Prostate gland (tissue), 2 donors: ENCODE data around the gene USP21. TPM values are rescaled to one million over a fixed set of nuclear protein-coding genes. Genes with fewer than 3 reads are reported as not detected.
"Not testable (repeated sequence)": the region's sequence is repeated elsewhere in the genome, so short reads cannot be mapped to it uniquely, and the experiment has no call there.

Experiments
- DNase-seq: peaks from one replicate; pipeline ENCODE4 v3.0.0-alpha.2; 2019; ENCODE audit warnings: low spot score
- H3K27ac ChIP-seq, 2 donors: fragments of 200-600 bp; sonication (generic); 2 replicates each; pipeline ENCODE4 v1.5.1; 2017 to 2019
- H3K27me3 ChIP-seq: fragments of 200-600 bp; sonication (generic); replicated peaks from 2 replicates; pipeline ENCODE4 v1.5.1; 2019; ENCODE audit not compliant: insufficient read depth
- H3K36me3 ChIP-seq, 2 donors: fragments of 200-600 bp; sonication (generic); 1 replicate in 1 of 2; 2 replicates in 1 of 2; pipeline versions ENCODE4 v1.5.1 to v1.8.1; 2017 to 2019
- H3K4me1 ChIP-seq: fragments of 200-600 bp; sonication (generic); replicated peaks from 2 replicates; pipeline ENCODE4 v1.5.1; 2019
- H3K4me3 ChIP-seq, 2 donors: fragments of 200-600 bp; sonication (generic); 2 replicates each; pipeline ENCODE4 v1.5.1; 2017 to 2019
- H3K9me3 ChIP-seq: fragments of 200-600 bp; sonication (generic); 2 replicates; pipeline ENCODE4 v1.5.1; 2017
- POLR2A ChIP-seq: fragments of 450-650 bp; IDR thresholded peaks from one replicate; pipeline ENCODE4 v1.6.1; 2016; ENCODE audit warnings: antibody characterized with exemption, mild to moderate bottlenecking
- POLR2AphosphoS5 ChIP-seq: sonication (generic); formaldehyde crosslinking; IDR thresholded peaks from one replicate; pipeline ENCODE4 v1.6.1; 2017; ENCODE audit warnings: antibody characterized with exemption
- WGBS: methylation state at CpG from one replicate; pipeline ENCODE4 v1.1.5; 2018; 5-methylcytosine and 5-hydroxymethylcytosine counted together
- intact Hi-C: fragments of 100-400 bp; cut with DNase I; formaldehyde crosslinking; loops from one replicate; pipeline ENCODE4 v1.14.2; 2022
- total RNA-seq, 2 donors: library from RNA; depleted of rRNA; stranded (reverse); fragments of >200 nt; gene quantifications; one replicate each; pipeline ENCODE4 v1.1.0, GENCODE V29; 2016
- TF ChIP-seq, protein P1 (sequence below), 4 experiments: fragments of 200-600 bp in 2 of 4; fragments of 450-650 bp in 2 of 4; sonication (generic) in 2 of 4; IDR thresholded peaks; 1 replicate in 3 of 4; 2 replicates in 1 of 4; pipeline ENCODE4 v1.5.1; 2016 to 2019; ENCODE audit warnings: antibody characterized with exemption in 4 of 4, mild to moderate bottlenecking in 2 of 4, moderate library complexity in 2 of 4

Gene USP21
- total RNA-seq, 2 donors from 2014 or later, result 28.1 to 32.1 TPM

DNA sequence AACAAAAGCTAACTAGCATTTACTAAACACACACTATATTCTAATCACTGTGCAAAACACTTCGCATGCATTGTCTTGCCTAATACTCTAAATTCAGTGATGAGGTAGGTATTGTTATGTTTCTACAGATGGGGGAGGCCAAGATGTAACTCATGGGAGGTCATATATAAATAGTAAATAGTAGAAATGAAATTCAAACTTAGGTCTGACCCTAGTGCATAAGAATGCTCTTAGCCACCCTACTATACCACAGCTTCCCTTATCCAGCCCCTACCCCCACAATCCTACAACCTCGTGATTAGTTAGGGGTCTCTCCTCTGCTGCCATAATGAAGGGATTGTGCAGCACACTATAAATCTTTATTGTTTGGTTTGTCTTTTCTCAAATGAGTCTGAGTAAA, 44.7 kb upstream of the USP21 start:
- 76% methylated on average over 2 of the region's 2 CpGs for WGBS
- no peak for DNase-seq
- intact Hi-C loops, result no loop called here
- no peak for TF ChIP-seq POLR2A
- Histone ChIP-seq H3K27me3 (no peaks in the 10 kb centered on the region), H3K27ac (no peak overlapping the region), H3K36me3 (no peaks in the 10 kb centered on the region), H3K4me3 (no peak overlapping the region), H3K9me3 (no peaks in the 10 kb centered on the region), H3K4me1 (peaks cover 10% of the 10 kb centered on the region)

DNA sequence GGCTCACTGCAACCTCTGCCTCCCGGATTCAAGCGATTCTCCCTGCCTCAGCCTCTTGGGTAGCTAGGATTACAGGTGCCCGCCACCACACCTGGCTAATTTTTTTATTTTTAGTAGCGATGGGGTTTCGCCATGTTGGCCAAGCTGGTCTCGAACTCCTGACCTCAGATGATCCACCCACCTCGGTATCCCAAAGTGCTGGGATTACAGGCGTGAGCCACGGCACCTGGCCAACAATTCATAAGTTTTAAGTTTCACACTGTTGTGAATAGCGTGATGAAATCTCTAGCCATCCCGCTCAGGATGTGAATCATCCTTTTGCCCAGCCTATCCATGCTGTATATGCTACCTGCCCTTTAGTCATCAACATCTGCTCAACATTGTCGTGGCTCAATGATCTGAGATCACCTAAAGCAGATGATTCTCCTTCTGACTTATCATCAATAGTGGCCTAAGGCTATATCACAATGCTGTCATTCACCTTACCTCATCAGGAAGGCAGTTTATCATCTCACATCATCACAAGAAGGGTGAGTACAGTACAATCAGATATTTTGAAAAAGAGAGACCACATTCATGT, 44.1 kb upstream of the USP21 start:
- intact Hi-C loops, result no loop called here
- Histone ChIP-seq H3K4me1 (peaks cover 11% of the 10 kb centered on the region), H3K27ac (no peak overlapping the region), H3K27me3 (no peaks in the 10 kb centered on the region), H3K9me3 (no peaks in the 10 kb centered on the region), H3K4me3 (no peak overlapping the region), H3K36me3 (no peaks in the 10 kb centered on the region)
- TF ChIP-seq POLR2AphosphoS5 (no peak), POLR2A (no peak)
- TF ChIP-seq, protein P1, sequence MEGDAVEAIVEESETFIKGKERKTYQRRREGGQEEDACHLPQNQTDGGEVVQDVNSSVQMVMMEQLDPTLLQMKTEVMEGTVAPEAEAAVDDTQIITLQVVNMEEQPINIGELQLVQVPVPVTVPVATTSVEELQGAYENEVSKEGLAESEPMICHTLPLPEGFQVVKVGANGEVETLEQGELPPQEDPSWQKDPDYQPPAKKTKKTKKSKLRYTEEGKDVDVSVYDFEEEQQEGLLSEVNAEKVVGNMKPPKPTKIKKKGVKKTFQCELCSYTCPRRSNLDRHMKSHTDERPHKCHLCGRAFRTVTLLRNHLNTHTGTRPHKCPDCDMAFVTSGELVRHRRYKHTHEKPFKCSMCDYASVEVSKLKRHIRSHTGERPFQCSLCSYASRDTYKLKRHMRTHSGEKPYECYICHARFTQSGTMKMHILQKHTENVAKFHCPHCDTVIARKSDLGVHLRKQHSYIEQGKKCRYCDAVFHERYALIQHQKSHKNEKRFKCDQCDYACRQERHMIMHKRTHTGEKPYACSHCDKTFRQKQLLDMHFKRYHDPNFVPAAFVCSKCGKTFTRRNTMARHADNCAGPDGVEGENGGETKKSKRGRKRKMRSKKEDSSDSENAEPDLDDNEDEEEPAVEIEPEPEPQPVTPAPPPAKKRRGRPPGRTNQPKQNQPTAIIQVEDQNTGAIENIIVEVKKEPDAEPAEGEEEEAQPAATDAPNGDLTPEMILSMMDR (IDR thresholded peaks at IDR 0.05), result no peak
- WGBS, result 91% methylated on average over 12 of the region's 12 CpGs
- DNase-seq, result no peak

DNA sequence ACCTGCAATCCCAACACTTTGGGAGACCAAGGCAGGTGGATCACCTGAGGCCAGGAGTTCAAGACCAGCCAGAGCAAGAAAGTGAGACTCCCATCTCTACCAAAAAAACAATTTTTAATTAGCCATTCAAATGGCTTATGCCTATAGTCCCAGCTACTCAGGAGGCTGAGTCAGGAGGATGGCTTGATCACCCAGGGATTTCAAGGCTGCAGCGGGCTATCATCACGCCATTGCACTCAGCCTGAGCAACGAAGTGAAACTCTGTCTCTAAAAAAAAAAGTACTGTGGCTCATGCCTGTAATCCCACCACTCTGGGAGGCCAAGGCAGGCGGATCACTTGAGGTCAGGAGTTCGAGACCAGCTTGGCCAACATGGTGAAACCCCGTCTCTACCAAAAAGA, 43.3 kb upstream of the USP21 start:
- H3K9me3 ChIP-seq, H3K27me3 ChIP-seq, intact Hi-C loops, H3K27ac ChIP-seq, DNase-seq, H3K4me3 ChIP-seq, H3K36me3 ChIP-seq: not testable (repeated sequence)
- H3K4me1 ChIP-seq, result peaks cover 11% of the 10 kb centered on the region
- WGBS, result 93% methylated on average over 6 of the region's 6 CpGs

DNA sequence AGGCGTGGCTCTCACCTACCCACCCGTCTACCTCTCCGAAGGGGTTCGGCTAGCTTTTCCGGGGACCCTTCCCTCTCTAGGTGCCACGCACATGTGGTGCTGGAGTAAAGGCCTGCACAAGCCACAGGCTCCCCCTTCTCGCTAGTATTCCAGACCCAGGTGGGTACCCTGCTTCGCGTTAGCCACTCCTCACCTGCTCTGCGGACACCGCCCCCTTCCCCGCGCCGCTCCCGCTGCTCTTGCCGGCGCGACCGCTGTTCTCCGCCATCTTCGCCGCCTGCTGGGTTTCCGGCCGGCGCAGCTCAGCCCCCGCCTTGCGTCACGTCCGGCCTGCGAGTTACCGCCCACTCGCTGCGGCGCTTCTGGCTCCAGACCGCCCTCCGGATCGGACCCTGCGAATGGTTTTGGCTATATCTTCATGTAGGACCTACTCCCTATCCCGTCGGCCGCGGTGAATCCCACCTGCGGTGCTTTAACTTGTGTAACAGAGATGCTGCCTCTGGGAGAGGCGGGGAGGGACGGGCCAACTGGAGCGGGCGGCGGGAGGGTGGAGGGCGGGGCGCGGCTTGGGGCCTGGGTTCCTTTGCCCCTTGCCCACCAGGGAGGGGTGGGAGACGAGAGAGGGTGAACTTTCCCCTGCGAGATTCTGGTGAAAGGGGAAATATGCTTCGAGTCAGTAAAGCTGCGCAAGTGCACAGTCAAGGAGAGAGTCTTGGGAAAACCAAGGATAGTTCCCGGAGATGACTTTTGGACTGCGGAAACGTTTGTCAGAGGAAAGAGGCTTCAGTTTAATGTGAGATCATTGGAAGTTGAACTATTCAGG, 41.3 kb upstream of the USP21 start, which contains the start of the genes NIT1 and PFDN2:
TSS of gene NIT1 (plus strand) at position 347 of the 823 bp plus-strand sequence. CDS start at position 419, 72 bp downstream.
TSS of gene PFDN2 (minus strand) at position 279 of the 823 bp plus-strand sequence. CDS start at position 268, 11 bp downstream.
- intact Hi-C loops, result loop anchor here (2.0 kb wide), 1 partner anchor 15 kb away; the partner anchor contains the start of gene DEDD
- TF ChIP-seq, protein P1 (IDR thresholded peaks at IDR 0.05), result peak in 2 of 4 experiments; percentile 31 to 35
- TF ChIP-seq POLR2A (peak; percentile 78), POLR2AphosphoS5 (peak; percentile 87)
- peak; percentile 79 for DNase-seq
- peak within 1 kb of the TSS; percentile 92 to 94 for H3K27ac ChIP-seq
- under 1% methylated on average over 58 of the region's 58 CpGs for WGBS
- H3K4me3 ChIP-seq, result peak within 1 kb of the TSS; percentile 69 to 97
- H3K9me3 ChIP-seq, result no peaks in the 10 kb centered on the region
- peaks cover 11% of the 10 kb centered on the region for H3K4me1 ChIP-seq
- peaks cover 4 to 14% of the 10 kb centered on the region in 2 donors for H3K36me3 ChIP-seq
- no peaks in the 10 kb centered on the region for H3K27me3 ChIP-seq

DNA sequence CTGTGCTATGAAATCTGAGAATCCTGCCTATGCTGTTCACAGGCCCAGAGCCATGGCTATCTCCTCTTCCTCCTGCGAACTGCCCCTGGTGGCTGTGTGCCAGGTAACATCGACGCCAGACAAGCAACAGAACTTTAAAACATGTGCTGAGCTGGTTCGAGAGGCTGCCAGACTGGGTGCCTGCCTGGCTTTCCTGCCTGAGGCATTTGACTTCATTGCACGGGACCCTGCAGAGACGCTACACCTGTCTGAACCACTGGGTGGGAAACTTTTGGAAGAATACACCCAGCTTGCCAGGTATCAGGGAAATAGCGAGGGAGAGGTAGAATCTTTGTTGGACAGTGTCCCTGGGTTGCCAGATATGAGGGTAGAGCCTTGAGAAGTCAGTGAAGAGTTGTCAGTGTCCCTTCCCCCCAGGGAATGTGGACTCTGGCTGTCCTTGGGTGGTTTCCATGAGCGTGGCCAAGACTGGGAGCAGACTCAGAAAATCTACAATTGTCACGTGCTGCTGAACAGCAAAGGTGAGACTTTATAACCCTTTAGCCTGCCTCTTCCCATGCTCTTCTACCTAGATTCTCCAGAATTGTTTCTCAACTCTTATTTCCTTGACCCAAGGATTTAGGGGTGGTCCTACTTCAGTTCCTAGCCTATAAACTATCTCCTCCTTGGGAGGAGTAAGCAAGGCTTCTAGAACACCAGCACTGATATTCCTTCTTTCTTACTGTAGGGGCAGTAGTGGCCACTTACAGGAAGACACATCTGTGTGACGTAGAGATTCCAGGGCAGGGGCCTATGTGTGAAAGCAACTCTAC, 40.0 kb upstream of the USP21 start:
- Histone ChIP-seq H3K4me3 (peak overlapping the region; percentile 69 to 97), H3K27me3 (no peaks in the 10 kb centered on the region), H3K4me1 (peaks cover 11% of the 10 kb centered on the region), H3K27ac (peak overlapping the region; percentile 92 to 94), H3K9me3 (no peaks in the 10 kb centered on the region), H3K36me3 (peaks cover 8 to 21% of the 10 kb centered on the region in 2 donors)
- DNase-seq, result no peak
- WGBS, result 21% methylated on average over 10 of the region's 10 CpGs
- intact Hi-C loops, result loop anchor here (2.0 kb wide), 1 partner anchor 14 kb away; the partner anchor contains the start of gene DEDD
- TF ChIP-seq, protein P1 (IDR thresholded peaks at IDR 0.05), result peak in 2 of 4 experiments; percentile 13 to 34
- TF ChIP-seq POLR2A, result no peak
